ENCODE measurements around the gene HDAC5. TPM values are rescaled to one million over a fixed set of nuclear protein-coding genes. Genes with fewer than 3 reads are reported as not detected.
A peak's percentile ranks its signal among the peaks of the same experiment; 100 is the strongest.

HDAC5 gene
- polyA plus RNA-seq, 3 donors = 16.1 to 93.6 (median 24.7) TPM

- Mint-ChIP-seq H3K4me1 (peaks cover 26% of the 10 kb centered on the region), H3K27me3 (ENCODE audit: low read depth in 3 of 3) (no peaks in the 10 kb centered on the region), H3K27ac (peak overlapping the region in 5 of 7 donors; percentile 25 to 42 (median 34)), H3K9me3 (no peaks in the 10 kb centered on the region), H3K36me3 (peaks cover 39 to 52% of the 10 kb centered on the region in 2 donors), H3K4me3 (no peak overlapping the region)
- Histone ChIP-seq H3K27ac (ENCODE audit: low read depth in 1 of 2, low read length in 2 of 2) (no peak overlapping the region), H3K4me3 (replicated peaks in 1 of 3; ENCODE audit: low read depth in 2 of 3, low read length in 3 of 3) (no peak overlapping the region), H4K20me1 (ENCODE audit: insufficient read depth, low read length) (peaks cover 65% of the 10 kb centered on the region), H3K27me3 (ENCODE audit: control insufficient read depth in 2 of 2, insufficient read depth in 2 of 2, low read length in 2 of 2) (no peaks in the 10 kb centered on the region), H2AFZ (ENCODE audit: insufficient read depth, low read depth, low read length, poor library complexity, severe bottlenecking) (no peak overlapping the region), H3K9me3 (replicated peaks in 1 of 2; ENCODE audit: control insufficient read depth in 1 of 2, insufficient read depth in 1 of 2, low read length in 2 of 2) (no peaks in the 10 kb centered on the region), H3K36me3 (replicated peaks in 1 of 2; ENCODE audit: control insufficient read depth in 1 of 2, insufficient read depth in 2 of 2, low read length in 2 of 2) (peaks cover 33 to 51% of the 10 kb centered on the region in 2 donors), H3K79me2 (ENCODE audit: insufficient read depth, low read length) (peaks cover 78% of the 10 kb centered on the region), H3K9ac (ENCODE audit: insufficient read depth, low read length, poor library complexity, severe bottlenecking) (no peak overlapping the region), H3K4me2 (replicated peaks; ENCODE audit: extremely low read depth, low read length, poor library complexity, severe bottlenecking) (no peak overlapping the region), H3K4me1 (ENCODE audit: control insufficient read depth in 1 of 2, insufficient read depth in 2 of 2, low read length in 2 of 2) (peaks cover 23 to 26% of the 10 kb centered on the region in 2 donors)
- intact Hi-C loops (cut with micrococcal nuclease) = loop anchor here in 1 of 2 donors (10.0 kb wide), 1 partner anchor 121 kb away; the partner anchor contains the start of gene TMUB2
- TF ChIP-seq, protein P1, sequence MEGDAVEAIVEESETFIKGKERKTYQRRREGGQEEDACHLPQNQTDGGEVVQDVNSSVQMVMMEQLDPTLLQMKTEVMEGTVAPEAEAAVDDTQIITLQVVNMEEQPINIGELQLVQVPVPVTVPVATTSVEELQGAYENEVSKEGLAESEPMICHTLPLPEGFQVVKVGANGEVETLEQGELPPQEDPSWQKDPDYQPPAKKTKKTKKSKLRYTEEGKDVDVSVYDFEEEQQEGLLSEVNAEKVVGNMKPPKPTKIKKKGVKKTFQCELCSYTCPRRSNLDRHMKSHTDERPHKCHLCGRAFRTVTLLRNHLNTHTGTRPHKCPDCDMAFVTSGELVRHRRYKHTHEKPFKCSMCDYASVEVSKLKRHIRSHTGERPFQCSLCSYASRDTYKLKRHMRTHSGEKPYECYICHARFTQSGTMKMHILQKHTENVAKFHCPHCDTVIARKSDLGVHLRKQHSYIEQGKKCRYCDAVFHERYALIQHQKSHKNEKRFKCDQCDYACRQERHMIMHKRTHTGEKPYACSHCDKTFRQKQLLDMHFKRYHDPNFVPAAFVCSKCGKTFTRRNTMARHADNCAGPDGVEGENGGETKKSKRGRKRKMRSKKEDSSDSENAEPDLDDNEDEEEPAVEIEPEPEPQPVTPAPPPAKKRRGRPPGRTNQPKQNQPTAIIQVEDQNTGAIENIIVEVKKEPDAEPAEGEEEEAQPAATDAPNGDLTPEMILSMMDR (IDR thresholded peaks at IDR 0.05) = no peak
- no peak for DNase-seq
- 82% methylated on average over 7 of the region's 10 CpGs for WGBS (ENCODE audit: insufficient coverage)
Observed at GRCh38 chr17:44063704-44064639, 59.5 kb downstream of the HDAC5 start.

DNA sequence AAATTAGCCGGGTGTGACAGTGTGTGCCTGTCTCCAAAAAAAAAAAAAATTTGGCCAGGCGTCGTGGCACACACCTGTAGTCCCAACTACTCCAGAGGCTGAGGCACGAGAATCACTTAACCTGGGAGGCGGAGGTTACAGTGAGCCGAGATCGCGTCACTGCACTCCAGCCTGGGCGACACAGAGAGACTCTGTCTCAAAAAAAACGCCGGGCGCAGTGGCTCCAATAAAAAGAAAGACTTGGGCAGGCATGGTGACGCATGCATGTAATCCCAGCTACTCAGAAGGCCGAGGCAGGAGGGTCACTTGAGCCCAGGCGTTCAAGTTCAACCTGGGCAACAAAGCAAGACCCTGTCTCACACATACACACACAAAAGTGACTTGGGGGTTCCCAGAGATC is 60.6 kb downstream of the HDAC5 start:
- H3K4me3 ChIP-seq (replicated peaks in 1 of 3; ENCODE audit: low read depth in 2 of 3, low read length in 3 of 3) = no peak overlapping the region
- no peak for DNase-seq
- H3K27me3 ChIP-seq (ENCODE audit: control insufficient read depth in 2 of 2, insufficient read depth in 2 of 2, low read length in 2 of 2) = no peaks in the 10 kb centered on the region
- H3K36me3 Mint-ChIP-seq = peaks cover 43 to 61% of the 10 kb centered on the region in 2 donors
- WGBS (ENCODE audit: insufficient coverage) = over 99% methylated on average over 12 of the region's 15 CpGs
- H3K4me3 Mint-ChIP-seq = no peak overlapping the region
- H2AFZ ChIP-seq (ENCODE audit: insufficient read depth, low read depth, low read length, poor library complexity, severe bottlenecking) = no peak overlapping the region
- H3K4me1 ChIP-seq (ENCODE audit: control insufficient read depth in 1 of 2, insufficient read depth in 2 of 2, low read length in 2 of 2) = peaks cover 23 to 25% of the 10 kb centered on the region in 2 donors
- no peaks in the 10 kb centered on the region for H3K9me3 ChIP-seq (replicated peaks in 1 of 2; ENCODE audit: control insufficient read depth in 1 of 2, insufficient read depth in 1 of 2, low read length in 2 of 2)
- no peak overlapping the region for H3K4me2 ChIP-seq (replicated peaks; ENCODE audit: extremely low read depth, low read length, poor library complexity, severe bottlenecking)
- H4K20me1 ChIP-seq (ENCODE audit: insufficient read depth, low read length) = peaks cover 73% of the 10 kb centered on the region
- no peak overlapping the region for H3K9ac ChIP-seq (ENCODE audit: insufficient read depth, low read length, poor library complexity, severe bottlenecking)
- H3K79me2 ChIP-seq (ENCODE audit: insufficient read depth, low read length) = peaks cover 87% of the 10 kb centered on the region
- peaks cover 41 to 60% of the 10 kb centered on the region in 2 donors for H3K36me3 ChIP-seq (replicated peaks in 1 of 2; ENCODE audit: control insufficient read depth in 1 of 2, insufficient read depth in 2 of 2, low read length in 2 of 2)
- peaks cover 25% of the 10 kb centered on the region for H3K4me1 Mint-ChIP-seq
- TF ChIP-seq, protein P1 (IDR thresholded peaks at IDR 0.05) = no peak
- H3K9me3 Mint-ChIP-seq = no peaks in the 10 kb centered on the region
- no peak overlapping the region for H3K27ac ChIP-seq (ENCODE audit: low read depth in 1 of 2, low read length in 2 of 2)
- intact Hi-C loops (cut with micrococcal nuclease) = loop anchor here in 1 of 2 donors (10.0 kb wide), 1 partner anchor 122 kb away; the partner anchor contains the start of gene TMUB2
- H3K27me3 Mint-ChIP-seq (ENCODE audit: low read depth in 3 of 3) = no peaks in the 10 kb centered on the region
- peak overlapping the region in 2 of 7 donors; percentile 60 to 61 for H3K27ac Mint-ChIP-seq

All from CD14-positive monocyte (primary cell).